ENCODE results near the gene USP49. TPM values are rescaled to one million over a fixed set of nuclear protein-coding genes. Genes with fewer than 3 reads are reported as not detected.
A peak's percentile ranks its signal among the peaks of the same experiment; 100 is the strongest.

USP49 gene
- total and polyA plus RNA-seq, 8 donors: 0.98 to 2.4 (median 1.5) TPM

DNA sequence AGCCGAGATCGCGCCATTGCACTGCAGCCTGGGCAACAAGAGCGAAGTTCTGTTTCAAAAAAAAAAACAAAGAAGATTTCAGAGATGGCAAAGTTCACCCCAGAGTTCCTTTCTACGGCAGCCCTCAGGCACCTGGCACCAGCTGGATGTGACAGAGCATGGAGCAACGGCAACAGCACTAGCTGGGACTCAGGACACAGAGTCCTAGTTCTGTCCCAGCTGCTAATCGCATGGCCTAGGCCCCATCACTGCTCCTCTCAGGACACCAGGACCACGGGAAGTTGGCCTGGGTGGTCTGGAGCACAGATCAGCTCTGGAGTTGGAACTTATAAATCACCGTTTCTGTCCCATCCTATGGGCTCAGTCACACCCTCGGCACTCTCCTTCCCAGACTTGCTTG, 149.1 kb downstream of the USP49 start:
- FAIRE-seq (no peak), ATAC-seq (no peak), DNase-seq (peak in 1 of 6 donors; percentile 8)
- Histone ChIP-seq H3K27me3 (no peaks in the 10 kb centered on the region), H3K9me3 (no peaks in the 10 kb centered on the region), H3K27ac (no peak overlapping the region), H3K4me1 (no peaks in the 10 kb centered on the region), H3K36me3 (no peaks in the 10 kb centered on the region), H3K4me3 (no peak overlapping the region)
- TF ChIP-seq, protein P1, sequence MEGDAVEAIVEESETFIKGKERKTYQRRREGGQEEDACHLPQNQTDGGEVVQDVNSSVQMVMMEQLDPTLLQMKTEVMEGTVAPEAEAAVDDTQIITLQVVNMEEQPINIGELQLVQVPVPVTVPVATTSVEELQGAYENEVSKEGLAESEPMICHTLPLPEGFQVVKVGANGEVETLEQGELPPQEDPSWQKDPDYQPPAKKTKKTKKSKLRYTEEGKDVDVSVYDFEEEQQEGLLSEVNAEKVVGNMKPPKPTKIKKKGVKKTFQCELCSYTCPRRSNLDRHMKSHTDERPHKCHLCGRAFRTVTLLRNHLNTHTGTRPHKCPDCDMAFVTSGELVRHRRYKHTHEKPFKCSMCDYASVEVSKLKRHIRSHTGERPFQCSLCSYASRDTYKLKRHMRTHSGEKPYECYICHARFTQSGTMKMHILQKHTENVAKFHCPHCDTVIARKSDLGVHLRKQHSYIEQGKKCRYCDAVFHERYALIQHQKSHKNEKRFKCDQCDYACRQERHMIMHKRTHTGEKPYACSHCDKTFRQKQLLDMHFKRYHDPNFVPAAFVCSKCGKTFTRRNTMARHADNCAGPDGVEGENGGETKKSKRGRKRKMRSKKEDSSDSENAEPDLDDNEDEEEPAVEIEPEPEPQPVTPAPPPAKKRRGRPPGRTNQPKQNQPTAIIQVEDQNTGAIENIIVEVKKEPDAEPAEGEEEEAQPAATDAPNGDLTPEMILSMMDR (IDR thresholded peaks at IDR 0.05): no peak
- WGBS, 2 donors: 93 to 98% methylated on average over 10 of the region's 10 CpGs
- intact Hi-C loops (cut with DNase I): no loop called here

DNA sequence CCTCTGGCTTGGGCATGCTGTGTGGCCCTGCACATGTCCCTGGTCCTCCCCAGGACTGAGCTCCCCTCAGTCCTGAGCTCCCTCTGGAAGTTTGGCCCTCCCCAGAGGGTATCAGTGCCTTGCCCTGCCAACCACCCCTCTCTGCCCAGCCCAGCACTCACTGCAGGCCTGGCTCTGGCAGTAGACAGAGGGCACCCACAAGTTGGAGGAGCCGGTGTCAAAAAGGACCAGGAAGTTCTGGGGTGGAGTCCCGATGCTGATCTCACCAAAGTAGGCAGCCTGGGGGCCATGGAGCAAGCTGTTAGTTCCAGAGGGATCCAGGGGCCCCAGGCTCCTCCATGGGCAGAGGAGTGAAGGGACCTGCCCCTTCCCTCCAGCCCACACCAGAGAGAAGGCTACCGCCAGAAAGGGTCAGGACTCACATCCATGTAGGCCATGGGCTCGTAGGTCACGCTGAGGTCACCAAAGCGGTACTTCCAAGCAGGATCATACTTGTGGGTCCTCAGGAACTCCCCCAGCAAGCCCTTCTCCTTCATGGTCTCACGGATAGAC, 150.9 kb downstream of the USP49 start:
- FAIRE-seq (no peak), ATAC-seq (no peak), DNase-seq (peak in 1 of 6 donors; percentile 16)
- intact Hi-C loops (cut with DNase I): no loop called here
- TF ChIP-seq, protein P1 (IDR thresholded peaks at IDR 0.05): no peak
- 80 to 86% methylated on average over 7 of the region's 7 CpGs for WGBS, 2 donors
- Histone ChIP-seq H3K9me3 (no peaks in the 10 kb centered on the region), H3K36me3 (no peaks in the 10 kb centered on the region), H3K27ac (no peak overlapping the region), H3K4me3 (no peak overlapping the region), H3K27me3 (no peaks in the 10 kb centered on the region), H3K4me1 (no peaks in the 10 kb centered on the region)

DNA sequence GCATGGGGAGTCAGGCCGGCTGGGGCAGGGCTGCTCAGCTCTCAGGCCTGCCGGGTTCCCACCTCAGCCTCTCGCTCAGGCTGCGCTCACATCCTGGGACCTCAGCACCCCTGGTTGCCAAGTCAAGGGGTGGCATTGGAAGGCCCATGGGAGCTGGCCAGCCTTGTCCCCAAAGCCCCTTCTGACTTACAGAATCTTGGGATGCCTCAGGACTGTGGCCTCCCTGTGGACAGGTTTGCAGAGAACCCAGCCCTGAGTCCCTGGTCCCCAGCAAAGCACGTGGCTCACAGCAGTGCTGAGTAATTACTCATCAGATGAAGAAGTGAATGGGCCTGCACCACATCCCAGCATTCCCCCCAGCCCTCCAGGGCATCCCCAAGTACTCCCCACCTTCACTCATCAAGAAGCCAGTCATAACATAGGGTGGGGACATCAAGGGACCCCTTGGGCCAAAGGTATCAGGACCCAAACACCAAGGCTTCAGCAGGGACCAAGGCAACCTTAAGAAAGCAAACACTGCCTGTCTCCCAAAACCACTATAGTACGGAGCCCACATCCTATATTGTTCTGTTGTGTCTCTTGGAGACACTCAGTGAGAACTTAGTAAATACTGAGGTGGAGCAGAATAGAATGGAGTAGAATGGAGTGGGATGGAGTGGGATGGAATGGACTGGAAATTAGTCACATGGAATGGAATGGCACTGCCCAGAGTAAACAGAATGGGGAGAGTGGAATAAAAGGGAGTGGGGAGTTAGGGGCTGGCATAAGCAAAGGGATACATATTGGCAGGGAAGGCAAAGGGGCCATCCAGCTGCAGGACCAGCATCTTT, 151.6 kb downstream of the USP49 start:
- no peaks in the 10 kb centered on the region for H3K27me3 ChIP-seq
- TF ChIP-seq, protein P1 (IDR thresholded peaks at IDR 0.05): no peak
- intact Hi-C loops (cut with DNase I): no loop called here
- no peak for ATAC-seq
- DNase-seq: no peak
- no peak overlapping the region for H3K4me3 ChIP-seq
- no peak overlapping the region for H3K27ac ChIP-seq
- H3K9me3 ChIP-seq: no peaks in the 10 kb centered on the region
- no peaks in the 10 kb centered on the region for H3K4me1 ChIP-seq
- no peaks in the 10 kb centered on the region for H3K36me3 ChIP-seq
- WGBS, 2 donors: 85 to 90% methylated on average over 6 of the region's 6 CpGs
- no peak for FAIRE-seq

DNA sequence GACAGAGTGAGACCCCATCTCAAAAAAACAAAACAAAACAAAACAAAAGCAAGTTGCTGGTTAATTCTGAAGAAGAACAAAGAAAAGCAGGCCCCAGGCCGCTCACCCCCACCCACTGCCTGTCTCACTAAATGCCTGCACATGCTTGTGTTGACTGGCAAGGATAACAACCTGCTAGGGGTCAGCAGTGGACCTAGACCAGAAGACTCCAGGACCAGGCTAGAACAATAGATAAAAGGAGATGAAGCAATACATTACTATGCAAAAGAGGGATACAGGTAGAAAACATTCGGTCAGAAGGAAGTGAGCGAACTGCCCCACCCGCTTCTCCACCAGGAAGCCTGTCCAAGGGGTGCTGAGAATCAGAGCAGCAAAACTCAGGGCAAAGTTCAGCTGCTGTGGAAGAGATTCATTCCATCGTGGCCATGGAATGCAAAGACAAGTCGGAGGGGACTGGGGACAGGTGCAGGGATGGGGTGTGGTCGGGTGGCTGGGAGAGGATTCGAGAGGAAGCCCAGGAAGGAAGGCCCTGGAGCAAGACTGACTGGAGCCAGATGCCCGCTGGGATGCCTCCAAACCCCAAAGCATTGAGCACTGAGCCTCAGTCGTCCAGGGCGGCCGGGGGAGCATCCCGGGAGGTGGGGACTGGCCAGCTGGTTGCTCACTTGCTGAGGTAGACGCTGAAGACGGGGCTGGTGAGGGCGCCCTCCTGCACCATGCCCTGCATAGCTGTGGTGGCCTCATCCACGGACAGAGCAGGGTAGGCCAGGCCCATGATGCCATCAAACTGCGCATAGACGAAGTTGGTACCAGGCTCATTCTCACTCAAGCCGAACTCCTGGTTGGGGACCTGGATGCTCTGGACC, 153.3 kb downstream of the USP49 start:
- no peaks in the 10 kb centered on the region for H3K27me3 ChIP-seq
- ATAC-seq (peak in 3 of 4 donors; percentile 32 to 51 (median 45)), DNase-seq (peak in 1 of 6 donors; percentile 62), FAIRE-seq (no peak)
- no peaks in the 10 kb centered on the region for H3K36me3 ChIP-seq
- intact Hi-C loops (cut with DNase I): no loop called here
- H3K4me1 ChIP-seq: no peaks in the 10 kb centered on the region
- H3K27ac ChIP-seq: no peak overlapping the region
- no peaks in the 10 kb centered on the region for H3K9me3 ChIP-seq
- WGBS, 2 donors: 78% methylated on average over 16 to 20 of the region's 20 CpGs
- TF ChIP-seq, protein P1 (IDR thresholded peaks at IDR 0.05): no peak
- H3K4me3 ChIP-seq: no peak overlapping the region

Data from pancreas (tissue), 10 donors.